ENCODE results near the gene FAM184A. TPM values are rescaled to one million over a fixed set of nuclear protein-coding genes. Genes with fewer than 3 reads are reported as not detected.

Gene FAM184A
- total and polyA plus RNA-seq, 2 of the 13 experiments (the other 11 are each of a cell fraction or from before 2014, with no cell fraction given), result 7.0 to 18.0 TPM

GRCh38 chr6:118933855-118934460 lies 144.5 kb downstream of the FAM184A start (continued):
- TF ChIP-seq AHDC1 (CRISPR knock-in tag; IDR thresholded peaks at IDR 0.05; ENCODE audit: borderline replicate concordance) (peak; percentile 33; the same call in 1 of the 2 replicates), ZNF362 (CRISPR knock-in tag; IDR thresholded peaks at IDR 0.05; ENCODE audit: borderline replicate concordance) (0 out of 2 replicates have a peak, but pooled peaks have one; percentile 72), ZNF33B (CRISPR knock-in tag; IDR thresholded peaks at IDR 0.05) (no peak), BORCS8-MEF2B (CRISPR knock-in tag; IDR thresholded peaks at IDR 0.05) (no peak), POGK (CRISPR knock-in tag; conservative IDR thresholded peaks at IDR 0.05) (no peak)
